Stimulated activated naive CD8-positive, alpha-beta T cell treated with anti-CD3 and anti-CD28 coated beads, Interleukin-15, Interleukin-2, amounts not matched to agents 100 U/mL and 50 U/mL, for 24 hours (primary cell): Measurements from ENCODE around the gene ANKFN1.
"Not testable (repeated sequence)": the region's sequence is repeated elsewhere in the genome, so short reads cannot be mapped to it uniquely, and the experiment has no call there.

Source experiments
- ATAC-seq: fragments of 150-1000 bp; cut with Tn5 transposase; one replicate; pipeline ENCODE4 v1.10.0; 2021
- DNase-seq: peaks from one replicate; pipeline ENCODE4 v3.0.0; 2021

Gene ANKFN1

GRCh38 chr17:56184650-56185049 lies 31.4 kb downstream of the ANKFN1 start:
- DNase-seq = no peak
- ATAC-seq = no peak

GRCh38 chr17:56185491-56186221 lies 32.4 kb downstream of the ANKFN1 start:
- no peak for DNase-seq
- no peak for ATAC-seq

- no peak for DNase-seq
- no peak for ATAC-seq
These were observed 33.0 kb downstream of the ANKFN1 start for GRCh38 chr17:56186222-56186786.

GRCh38 chr17:56203430-56203829 lies 50.2 kb downstream of the ANKFN1 start:
- no peak for DNase-seq
- ATAC-seq = no peak

GRCh38 chr17:56206351-56206750 lies 53.1 kb downstream of the ANKFN1 start:
- ATAC-seq (no peak), DNase-seq (no peak)

GRCh38 chr17:56213031-56213430 lies 59.8 kb downstream of the ANKFN1 start:
- ATAC-seq (no peak), DNase-seq (no peak)

GRCh38 chr17:56217921-56218320 lies 64.6 kb downstream of the ANKFN1 start:
- DNase-seq (no peak), ATAC-seq (no peak)

- no peak for ATAC-seq
These were observed 69.0 kb downstream of the ANKFN1 start for GRCh38 chr17:56222255-56222654.

GRCh38 chr17:56230660-56231059 lies 77.4 kb downstream of the ANKFN1 start:
- no peak for DNase-seq
- no peak for ATAC-seq

More at GRCh38 chr17:56222255-56222654, 69.0 kb downstream of the ANKFN1 start:
- no peak for DNase-seq

GRCh38 chr17:56231252-56231651 lies 78.0 kb downstream of the ANKFN1 start:
- ATAC-seq = no peak
- DNase-seq = no peak

- DNase-seq (no peak), ATAC-seq (no peak)
These were observed 78.4 kb downstream of the ANKFN1 start for GRCh38 chr17:56231693-56232092.

- ATAC-seq = no peak
- DNase-seq = no peak
These were observed 91.1 kb downstream of the ANKFN1 start for GRCh38 chr17:56244268-56244890.

- ATAC-seq = no peak
- DNase-seq = no peak
These were observed 94.5 kb downstream of the ANKFN1 start for GRCh38 chr17:56247816-56248215.

- DNase-seq = no peak
- no peak for ATAC-seq
These were observed 103.8 kb downstream of the ANKFN1 start for GRCh38 chr17:56257075-56257474.

- ATAC-seq (no peak), DNase-seq (no peak)
These were observed 107.2 kb downstream of the ANKFN1 start for GRCh38 chr17:56260376-56261002.

GRCh38 chr17:56262803-56263202 lies 109.5 kb downstream of the ANKFN1 start:
- ATAC-seq = no peak
- DNase-seq = no peak

GRCh38 chr17:56269556-56270389 lies 116.5 kb downstream of the ANKFN1 start:
- ATAC-seq (no peak), DNase-seq (no peak)

GRCh38 chr17:56274491-56274890 lies 121.2 kb downstream of the ANKFN1 start:
- DNase-seq (no peak), ATAC-seq (no peak)

- ATAC-seq = no peak
- DNase-seq = no peak
These were observed 131.2 kb downstream of the ANKFN1 start for GRCh38 chr17:56284482-56284881.

GRCh38 chr17:56288786-56289185 lies 135.5 kb downstream of the ANKFN1 start:
- not testable (repeated sequence) for ATAC-seq, DNase-seq

- DNase-seq = no peak
- no peak for ATAC-seq
These were observed 136.0 kb downstream of the ANKFN1 start for GRCh38 chr17:56289321-56289720.
